CD8-positive, alpha-beta memory T cell (primary cell): ENCODE measurements around the gene PRR36. TPM values are rescaled to one million over a fixed set of nuclear protein-coding genes. Genes with fewer than 3 reads are reported as not detected.
A peak's percentile ranks its signal among the peaks of the same experiment; 100 is the strongest.

ENCODE experiments used
- CTCF ChIA-PET: fragments of 350-600 bp; sonication (Branson Sonifier 250); formaldehyde crosslinking; loops from one replicate; lab custom pipeline; 2021; ENCODE audit warnings: antibody characterized with exemption; lab: Charles Lee
- POLR2A ChIA-PET: fragments of 350-600 bp; sonication (Branson Sonifier 250); formaldehyde crosslinking; loops from one replicate; lab custom pipeline; 2021; ENCODE audit warnings: antibody characterized with exemption; lab: Charles Lee
- DNase-seq, 5 donors: peaks; one replicate each; pipeline versions ENCODE4 v3.0.0 to v3.0.0-alpha.2; 2020 to 2022; ENCODE audit warnings: mixed read lengths in 1 of 5
- H3K27ac ChIP-seq: one replicate; pipeline ENCODE4 v1.7.0; 2013; ENCODE audit warnings: low read depth, mild to moderate bottlenecking, low read length, moderate library complexity
- H3K27me3 ChIP-seq: 2 replicates; pipeline ENCODE4 v1.7.0; 2013; ENCODE audit warnings: low read length, mild to moderate bottlenecking; ENCODE audit not compliant: insufficient read depth, poor library complexity, severe bottlenecking
- H3K36me3 ChIP-seq: 2 replicates; pipeline ENCODE4 v1.7.0; 2013; ENCODE audit warnings: mild to moderate bottlenecking, low read length, moderate library complexity; ENCODE audit not compliant: insufficient read depth
- H3K4me1 ChIP-seq: 2 replicates; pipeline ENCODE4 v1.7.0; 2013; ENCODE audit warnings: mild to moderate bottlenecking, low read length, moderate library complexity; ENCODE audit not compliant: insufficient read depth
- H3K4me3 ChIP-seq: 2 replicates; pipeline ENCODE4 v1.7.0; 2013; ENCODE audit warnings: mild to moderate bottlenecking, low read length
- H3K9me3 ChIP-seq: 2 replicates; pipeline ENCODE4 v1.7.0; 2013; ENCODE audit warnings: mild to moderate bottlenecking, low read length
- H3K27ac Mint-ChIP-seq, 8 donors: one replicate each; pipeline ENCODE4 v1.8.0; 2020 to 2021; ENCODE audit warnings: mixed read lengths in 8 of 8, mild to moderate bottlenecking in 6 of 8, inconsistent platforms in 3 of 8, moderate library complexity in 3 of 8
- H3K27me3 Mint-ChIP-seq, 2 donors: one replicate each; pipeline ENCODE4 v1.8.0; 2020 to 2021; ENCODE audit warnings: mixed read lengths in 2 of 2, mild to moderate bottlenecking in 1 of 2, moderate library complexity in 1 of 2
- H3K36me3 Mint-ChIP-seq, 3 donors: one replicate each; pipeline ENCODE4 v1.8.0; 2020 to 2021; ENCODE audit warnings: mixed read lengths in 3 of 3, inconsistent platforms in 1 of 3, mild to moderate bottlenecking in 1 of 3
- H3K4me1 Mint-ChIP-seq, 3 donors: one replicate each; pipeline ENCODE4 v1.8.0; 2020 to 2021; ENCODE audit warnings: mixed read lengths in 3 of 3, inconsistent platforms in 1 of 3, mild to moderate bottlenecking in 1 of 3
- H3K4me3 Mint-ChIP-seq, 7 donors: one replicate each; pipeline ENCODE4 v1.8.0; 2020 to 2021; ENCODE audit warnings: mixed read lengths in 7 of 7, mild to moderate bottlenecking in 6 of 7, moderate library complexity in 4 of 7, inconsistent platforms in 2 of 7
- H3K9me3 Mint-ChIP-seq, 5 donors: one replicate each; pipeline ENCODE4 v1.8.0; 2020 to 2022; ENCODE audit warnings: mixed read lengths in 5 of 5, mild to moderate bottlenecking in 3 of 5, moderate library complexity in 2 of 5, inconsistent platforms in 1 of 5
- polyA plus RNA-seq: library from polyadenylated mRNA; unstranded; fragments of 300-500 nt; fragmentation: Illumina TruSeq; gene quantifications from one replicate; pipeline ENCODE4 v1.2.3, GENCODE V29; 2021
- total RNA-seq, 2 experiments: library from RNA; stranded (reverse); gene quantifications; one replicate each; pipeline ENCODE4 v1.2.3, GENCODE V29; 2021

The PRR36 gene
- total and polyA plus RNA-seq, 3 experiments from 2014 or later = not detected

DNA sequence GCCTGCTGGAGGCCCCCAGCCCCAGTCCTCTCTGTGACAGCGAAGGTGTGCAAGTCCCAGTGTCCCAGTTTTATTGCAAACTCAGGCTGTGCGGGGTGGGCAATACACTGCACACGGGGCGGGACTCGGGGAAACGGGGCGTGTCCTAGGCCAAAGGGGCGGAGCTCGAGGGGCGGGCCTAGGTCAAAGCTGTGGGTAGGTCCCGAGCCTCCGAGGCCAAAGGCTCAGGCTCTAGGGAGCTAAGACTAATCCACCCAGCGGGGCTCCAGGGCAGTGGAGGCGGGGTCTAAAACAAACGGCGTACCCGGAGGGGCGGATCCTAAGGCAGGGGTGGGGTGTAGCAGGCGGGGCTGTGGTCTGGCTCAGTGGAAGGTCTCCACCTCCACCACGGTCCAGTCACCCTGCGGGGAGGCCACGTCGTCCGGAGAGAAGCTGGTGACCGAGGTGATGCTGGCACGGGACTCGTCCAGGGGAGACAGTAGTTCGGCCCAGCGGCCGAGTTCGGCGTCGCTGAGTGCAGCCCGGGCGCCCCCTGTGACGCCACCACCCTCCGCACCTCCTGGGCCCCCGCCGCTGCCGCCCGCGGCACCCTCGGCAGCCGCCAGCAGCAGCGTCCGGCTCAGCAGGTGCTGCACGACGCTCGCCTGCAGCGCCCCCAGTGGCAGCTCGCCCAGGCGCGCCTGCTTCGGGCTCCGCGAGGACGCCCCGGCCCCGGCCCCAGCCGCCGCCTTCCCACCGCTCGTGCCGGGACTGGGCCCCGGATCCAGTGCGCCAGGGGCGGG lies 5.3 kb downstream of the PRR36 start:
- ChIA-PET POLR2A (interaction anchor here (0.7 to 2.2 kb wide), 7 partner anchors 10 to 282 kb away, joined by 3 to 16 read pairs (median 6); partner anchors contain the start of genes MAP2K7, PET100, SNAPC2 and TIMM44), CTCF (interaction anchor here (0.7 to 2.2 kb wide), 23 partner anchors 8 to 520 kb away, joined by 3 to 37 read pairs (median 5); partner anchors contain the start of genes ARHGEF18, LRRC8E, MAP2K7 and SNAPC2)
- Histone ChIP-seq H3K4me1 (peaks cover 33% of the 10 kb centered on the region), H3K27me3 (peaks cover 19% of the 10 kb centered on the region), H3K36me3 (no peaks in the 10 kb centered on the region), H3K27ac (peak overlapping the region; percentile 59), H3K4me3 (peak overlapping the region; percentile 81), H3K9me3 (no peaks in the 10 kb centered on the region)
- Mint-ChIP-seq H3K9me3 (peaks cover 0 to 2% (median 0%) of the 10 kb centered on the region in 5 donors), H3K4me1 (peaks cover 33 to 52% (median 34%) of the 10 kb centered on the region in 3 donors), H3K36me3 (no peaks in the 10 kb centered on the region), H3K4me3 (peak overlapping the region; percentile 79 to 90 (median 82)), H3K27me3 (peaks cover 15 to 41% of the 10 kb centered on the region in 2 donors), H3K27ac (peak overlapping the region; percentile 72 to 92 (median 81))
- DNase-seq = peak; percentile 77 to 94 (median 87)

DNA sequence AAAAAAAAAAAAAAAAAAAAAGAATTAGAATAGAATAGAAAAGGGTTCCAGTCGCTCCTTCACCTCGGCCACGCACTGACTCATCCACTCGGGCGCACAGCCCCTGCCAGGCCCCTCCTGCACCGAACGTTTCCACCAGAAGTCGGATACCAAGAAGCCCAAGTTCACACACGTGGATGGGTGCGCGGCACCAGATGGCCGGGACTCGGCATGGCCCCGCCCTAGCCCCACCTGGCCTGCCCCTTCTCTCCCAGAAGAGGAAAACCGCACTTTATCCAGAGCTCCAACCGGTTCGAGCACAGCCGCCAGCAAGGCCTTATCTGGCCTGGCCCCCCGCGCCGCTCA lies 5.9 kb downstream of the PRR36 start:
- CTCF ChIA-PET = interaction anchor here (0.8 to 2.2 kb wide), 14 partner anchors 10 to 302 kb away, joined by 3 to 37 read pairs (median 10); partner anchors contain the start of genes LRRC8E, MAP2K7, SNAPC2 and TIMM44
- no peak for DNase-seq
- peaks cover 16% of the 10 kb centered on the region for H3K27me3 ChIP-seq
- peaks cover 15 to 41% of the 10 kb centered on the region in 2 donors for H3K27me3 Mint-ChIP-seq
- peak overlapping the region; percentile 79 to 90 (median 82) for H3K4me3 Mint-ChIP-seq
- H3K36me3 ChIP-seq = no peaks in the 10 kb centered on the region
- peaks cover 0 to 2% (median 0%) of the 10 kb centered on the region in 5 donors for H3K9me3 Mint-ChIP-seq
- peak overlapping the region in 2 of 8 donors; percentile 76 to 87 for H3K27ac Mint-ChIP-seq
- POLR2A ChIA-PET = interaction anchor here (2.2 kb wide), 2 partner anchors 35 to 52 kb away, joined by 11 to 16 read pairs; partner anchors contain the start of genes MAP2K7 and SNAPC2
- H3K36me3 Mint-ChIP-seq = no peaks in the 10 kb centered on the region
- peak overlapping the region; percentile 59 for H3K27ac ChIP-seq
- H3K4me3 ChIP-seq = peak overlapping the region; percentile 81
- H3K4me1 Mint-ChIP-seq = peaks cover 33 to 50% (median 33%) of the 10 kb centered on the region in 3 donors
- no peaks in the 10 kb centered on the region for H3K9me3 ChIP-seq
- H3K4me1 ChIP-seq = peaks cover 31% of the 10 kb centered on the region

DNA sequence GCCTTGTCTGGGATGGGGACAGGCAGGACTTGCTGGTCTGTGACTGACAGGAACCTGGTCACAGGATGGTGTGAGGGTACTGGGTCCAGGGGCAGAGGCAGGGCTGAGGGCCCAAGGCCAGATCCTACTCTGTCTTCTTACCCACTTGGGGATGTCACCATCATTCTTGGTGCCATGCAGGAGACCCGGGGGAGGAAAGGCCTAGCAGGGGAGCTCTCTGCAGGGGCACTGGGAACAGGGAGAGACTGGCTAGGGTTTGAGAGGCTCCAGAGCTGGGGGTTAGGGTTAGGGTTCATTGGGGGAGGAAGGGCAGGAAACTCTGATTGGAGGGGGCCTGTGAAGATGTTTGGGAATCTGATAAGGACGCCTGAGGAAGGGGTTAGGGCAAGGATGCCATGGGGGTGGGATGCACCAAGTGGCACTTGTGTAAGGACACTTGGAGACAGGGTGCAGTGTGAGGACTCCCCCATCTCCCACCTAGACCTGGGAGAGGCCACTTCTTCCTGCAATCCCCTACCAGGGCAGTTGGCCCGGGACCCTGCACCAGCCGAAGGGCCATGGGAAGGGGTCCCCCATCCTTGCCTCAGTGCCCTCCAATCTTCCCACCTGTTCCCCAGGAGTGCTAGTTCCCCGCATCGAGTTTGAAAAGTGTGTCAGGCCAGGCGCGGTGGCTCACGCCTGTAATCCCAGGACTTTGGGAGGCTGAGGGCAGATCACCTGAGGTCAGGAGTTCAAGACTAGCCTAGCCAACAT lies 6.9 kb downstream of the PRR36 start:
- H3K4me3 Mint-ChIP-seq = peak overlapping the region in 1 of 7 donors; percentile 48
- no peaks in the 10 kb centered on the region for H3K9me3 Mint-ChIP-seq
- no peak overlapping the region for H3K27ac ChIP-seq
- H3K4me3 ChIP-seq = no peak overlapping the region
- peaks cover 31% of the 10 kb centered on the region for H3K4me1 ChIP-seq
- no peaks in the 10 kb centered on the region for H3K36me3 ChIP-seq
- peaks cover 33 to 47% (median 33%) of the 10 kb centered on the region in 3 donors for H3K4me1 Mint-ChIP-seq
- peaks cover 8% of the 10 kb centered on the region for H3K27me3 ChIP-seq
- no peak overlapping the region for H3K27ac Mint-ChIP-seq
- peaks cover 13 to 36% of the 10 kb centered on the region in 2 donors for H3K27me3 Mint-ChIP-seq
- POLR2A ChIA-PET = no interaction called here
- no peaks in the 10 kb centered on the region for H3K36me3 Mint-ChIP-seq
- CTCF ChIA-PET = no interaction called here
- no peaks in the 10 kb centered on the region for H3K9me3 ChIP-seq
- no peak for DNase-seq

DNA sequence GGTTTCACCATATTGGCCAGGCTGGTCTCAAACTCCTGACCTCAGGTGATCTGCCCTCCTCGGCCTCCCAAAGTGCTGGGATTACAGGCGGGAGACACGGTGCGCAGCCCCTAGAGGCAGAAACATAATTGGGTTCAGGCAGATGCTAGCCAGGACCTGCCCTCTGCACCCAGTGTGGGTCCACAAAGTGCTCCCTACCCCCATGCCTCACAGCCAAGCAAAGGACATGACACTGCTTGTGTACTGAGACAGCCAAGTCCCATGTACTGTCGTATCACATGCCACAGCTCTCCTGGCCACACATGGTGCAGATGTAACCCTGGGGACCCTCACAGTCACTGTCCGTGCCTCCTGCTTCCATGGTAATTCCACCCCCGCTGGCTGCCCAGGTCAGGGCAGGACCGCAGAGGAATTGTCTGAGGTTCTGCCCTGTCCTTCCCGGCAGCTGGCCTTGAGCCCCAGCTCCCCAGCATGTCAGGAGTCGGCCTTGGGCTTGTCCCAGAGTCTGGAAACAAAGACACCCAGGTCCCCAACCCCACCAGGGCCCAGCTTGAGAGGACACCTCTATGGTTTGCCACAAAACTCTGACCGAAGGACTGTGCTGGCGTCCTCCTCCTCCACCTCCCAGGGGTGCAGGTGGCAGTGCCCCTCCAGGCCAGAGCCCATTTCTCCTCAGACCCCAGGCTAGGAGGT lies 7.6 kb downstream of the PRR36 start:
- no peak overlapping the region for H3K27ac ChIP-seq
- CTCF ChIA-PET = interaction anchor here (0.9 kb wide), 1 partner anchor 53 kb away, joined by 3 read pairs; the partner anchor contains the start of gene SNAPC2
- POLR2A ChIA-PET = no interaction called here

DNA sequence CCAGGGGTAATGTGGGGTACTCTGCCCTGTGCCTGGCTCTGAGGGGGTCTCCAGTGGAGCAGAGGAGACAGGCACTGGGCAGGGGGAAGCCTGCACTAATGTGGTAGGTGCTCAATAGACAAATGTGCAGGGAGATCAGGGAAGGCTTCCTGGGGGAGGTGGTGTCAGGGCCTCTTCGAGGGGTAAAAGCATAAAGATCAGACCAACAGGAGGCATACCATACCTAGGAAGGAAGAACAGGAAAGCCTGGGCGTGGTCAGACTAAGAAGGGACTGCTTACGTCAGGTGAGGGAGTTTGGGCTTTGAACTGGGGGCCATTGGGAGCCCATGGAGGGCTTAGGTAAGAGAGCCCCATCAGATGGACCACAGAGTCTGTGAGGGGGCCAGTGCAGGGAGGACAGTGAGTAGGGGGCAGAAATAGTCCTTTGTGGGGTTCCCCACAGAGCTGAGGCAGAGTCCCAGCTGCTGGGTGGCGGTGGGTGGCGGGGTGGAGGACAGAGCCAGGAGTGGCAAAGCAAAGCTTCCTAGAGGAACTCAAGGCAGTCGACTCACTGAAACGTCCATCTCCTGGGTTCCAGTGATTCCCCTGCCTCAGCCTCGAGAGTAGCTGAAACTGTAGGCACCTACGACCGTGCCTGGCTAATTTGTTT lies 8.8 kb downstream of the PRR36 start:
- Histone ChIP-seq H3K36me3 (no peaks in the 10 kb centered on the region), H3K9me3 (no peaks in the 10 kb centered on the region), H3K4me3 (no peak overlapping the region), H3K27me3 (peaks cover 12% of the 10 kb centered on the region), H3K4me1 (peaks cover 31% of the 10 kb centered on the region), H3K27ac (no peak overlapping the region)
- Mint-ChIP-seq H3K27me3 (peaks cover 11 to 33% of the 10 kb centered on the region in 2 donors), H3K9me3 (no peaks in the 10 kb centered on the region), H3K4me3 (peak overlapping the region; percentile 23 to 78 (median 42)), H3K36me3 (no peaks in the 10 kb centered on the region), H3K4me1 (peaks cover 19 to 44% (median 24%) of the 10 kb centered on the region in 3 donors), H3K27ac (peak overlapping the region in 2 of 8 donors; percentile 26 to 63)
- DNase-seq = no peak
- POLR2A ChIA-PET = no interaction called here
- CTCF ChIA-PET = interaction anchor here (0.9 kb wide), 1 partner anchor 55 kb away, joined by 3 read pairs; the partner anchor contains the start of gene SNAPC2

More for the DNA sequence above, 7.6 kb downstream of the PRR36 start:
- H3K27me3 ChIP-seq = peaks cover 4% of the 10 kb centered on the region
- H3K4me3 ChIP-seq = no peak overlapping the region
- H3K36me3 Mint-ChIP-seq = no peaks in the 10 kb centered on the region
- no peak for DNase-seq
- H3K27ac Mint-ChIP-seq = no peak overlapping the region
- H3K4me1 Mint-ChIP-seq = peaks cover 27 to 47% (median 28%) of the 10 kb centered on the region in 3 donors
- H3K36me3 ChIP-seq = no peaks in the 10 kb centered on the region
- peaks cover 9 to 32% of the 10 kb centered on the region in 2 donors for H3K27me3 Mint-ChIP-seq
- H3K9me3 Mint-ChIP-seq = no peaks in the 10 kb centered on the region
- H3K9me3 ChIP-seq = no peaks in the 10 kb centered on the region
- H3K4me1 ChIP-seq = peaks cover 34% of the 10 kb centered on the region
- peak overlapping the region in 1 of 7 donors; percentile 48 for H3K4me3 Mint-ChIP-seq

DNA sequence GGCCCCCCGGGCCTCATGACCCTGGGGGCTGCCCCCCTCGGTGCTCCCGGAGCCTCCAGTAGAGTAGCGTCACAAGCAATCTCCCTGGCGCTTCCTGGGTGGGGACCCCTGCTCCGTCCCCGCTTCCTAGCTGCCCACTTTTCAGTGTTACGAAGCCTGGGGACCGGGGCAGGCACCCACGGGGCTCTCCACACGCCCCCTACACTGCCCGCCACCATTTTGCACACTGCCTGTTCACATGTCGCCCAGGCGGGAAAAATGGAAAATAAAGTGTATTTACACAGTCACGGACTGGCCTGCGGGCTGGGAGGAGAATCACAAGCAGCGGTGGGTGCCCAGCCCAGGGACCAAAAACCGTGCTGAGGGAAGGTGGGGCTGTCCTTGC lies 9.5 kb downstream of the PRR36 start:
- Histone ChIP-seq H3K27ac (no peak overlapping the region), H3K9me3 (no peaks in the 10 kb centered on the region), H3K4me3 (no peak overlapping the region), H3K27me3 (peaks cover 12% of the 10 kb centered on the region), H3K4me1 (peaks cover 31% of the 10 kb centered on the region), H3K36me3 (no peaks in the 10 kb centered on the region)
- H3K4me3 Mint-ChIP-seq = no peak overlapping the region
- H3K36me3 Mint-ChIP-seq = no peaks in the 10 kb centered on the region
- ChIA-PET CTCF (interaction anchor here (1.1 kb wide), 1 partner anchor 37 kb away, joined by 3 read pairs; no protein-coding TSS in a partner anchor), POLR2A (no interaction called here)
- H3K9me3 Mint-ChIP-seq = no peaks in the 10 kb centered on the region
- DNase-seq = no peak
- H3K27ac Mint-ChIP-seq = no peak overlapping the region
- H3K4me1 Mint-ChIP-seq = peaks cover 19 to 41% (median 22%) of the 10 kb centered on the region in 3 donors
- peaks cover 11 to 33% of the 10 kb centered on the region in 2 donors for H3K27me3 Mint-ChIP-seq
